ENCODE measurements around the gene GRPR. TPM values are rescaled to one million over a fixed set of nuclear protein-coding genes. Genes with fewer than 3 reads are reported as not detected.
"Not testable (repeated sequence)": the region's sequence is repeated elsewhere in the genome, so short reads cannot be mapped to it uniquely, and the experiment has no call there.

GRPR gene
- total RNA-seq, 1 donor from 2014 or later: not detected

- intact Hi-C loops (cut with micrococcal nuclease): no loop called here
These were observed 52.1 kb downstream of the GRPR start for GRCh38 chrX:16175329-16176061.

GRCh38 chrX:16177260-16177659, 53.9 kb downstream of the GRPR start:
- intact Hi-C loops (cut with micrococcal nuclease): no loop called here

GRCh38 chrX:16183843-16184242, 60.5 kb downstream of the GRPR start:
- intact Hi-C loops (cut with micrococcal nuclease): not testable (repeated sequence)

- intact Hi-C loops (cut with micrococcal nuclease): no loop called here
These were observed 62.4 kb downstream of the GRPR start for GRCh38 chrX:16185725-16186136.

- intact Hi-C loops (cut with micrococcal nuclease): no loop called here
These were observed 63.1 kb downstream of the GRPR start for GRCh38 chrX:16186380-16187007.

- intact Hi-C loops (cut with micrococcal nuclease): no loop called here
These were observed 63.8 kb downstream of the GRPR start for GRCh38 chrX:16187024-16187760.

- intact Hi-C loops (cut with micrococcal nuclease): no loop called here
These were observed 65.3 kb downstream of the GRPR start for GRCh38 chrX:16188687-16189086.

GRCh38 chrX:16191605-16192004, 68.2 kb downstream of the GRPR start:
- intact Hi-C loops (cut with micrococcal nuclease): no loop called here

- intact Hi-C loops (cut with micrococcal nuclease): no loop called here
These were observed 73.5 kb downstream of the GRPR start for GRCh38 chrX:16196829-16197228.

- intact Hi-C loops (cut with micrococcal nuclease): no loop called here
These were observed 76.0 kb downstream of the GRPR start for GRCh38 chrX:16199343-16199742.

- intact Hi-C loops (cut with micrococcal nuclease): no loop called here
These were observed 79.6 kb downstream of the GRPR start for GRCh38 chrX:16202943-16203342.

Other genes with a start within 250 kb of the GRPR start
- gene MAGEB17, start 43.9 kb downstream of the GRPR start, total RNA-seq: not detected in 2 replicates